Skin of body (tissue), 2 donors: ENCODE data around the gene TSPAN9. TPM values are rescaled to one million over a fixed set of nuclear protein-coding genes. Genes with fewer than 3 reads are reported as not detected.
A peak's percentile ranks its signal among the peaks of the same experiment; 100 is the strongest.

Experiments used
- DNase-seq: peaks from one replicate; lab custom pipeline; 2025; lab: John Stamatoyannopoulos, UW
- total RNA-seq: library from RNA; depleted of rRNA; stranded (reverse); fragments of >200 nt; gene quantifications from one replicate; pipeline ENCODE4 v1.2.3, GENCODE V29; 2014

Gene TSPAN9
- total RNA-seq, 1 donor from 2014 or later = 34.3 TPM

GRCh38 chr12:3140284-3140683, 63.1 kb downstream of the TSPAN9 start:
- no peak for DNase-seq

- no peak for DNase-seq
Measured at GRCh38 chr12:3141339-3142321, 64.5 kb downstream of the TSPAN9 start.

DNA sequence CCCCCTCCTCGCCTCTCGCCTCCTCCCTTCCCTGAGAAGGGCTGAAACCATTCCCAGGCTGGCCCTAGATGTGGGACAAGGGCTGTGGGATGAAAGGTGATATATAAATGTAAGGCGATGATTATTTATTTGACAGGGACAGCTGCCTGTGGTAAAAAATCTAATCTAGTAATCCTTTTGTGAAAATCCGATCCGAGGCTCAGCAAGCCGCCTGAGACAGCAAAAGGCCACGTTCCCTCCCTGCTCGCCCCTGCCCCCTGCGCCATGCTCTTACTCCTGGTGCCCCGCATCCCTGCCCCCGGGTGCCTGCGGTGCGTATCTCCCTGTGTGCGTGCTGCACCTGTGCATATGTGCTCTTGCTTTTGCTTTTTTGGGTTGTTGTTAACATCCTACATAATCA, 65.2 kb downstream of the TSPAN9 start:
- DNase-seq = no peak

DNA sequence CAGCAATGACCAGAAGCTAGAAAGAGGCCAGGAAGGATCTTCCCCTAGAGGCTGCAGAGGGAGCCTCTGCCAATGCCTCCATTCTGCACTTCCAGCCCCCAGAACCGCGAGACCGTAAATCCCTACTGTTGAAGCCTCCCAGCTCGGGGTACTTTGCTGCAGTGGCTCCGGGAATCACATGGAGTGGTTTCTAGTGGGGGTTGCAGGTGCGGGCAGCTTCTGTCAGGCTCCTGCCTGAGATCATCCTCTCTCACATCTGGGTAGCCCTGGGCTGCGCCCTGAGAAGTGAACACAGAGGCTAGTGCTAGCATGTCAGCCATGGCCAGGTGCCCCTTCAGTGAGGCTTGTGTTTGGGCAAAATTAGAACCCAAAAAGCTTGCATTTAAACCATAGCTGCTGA, 67.3 kb downstream of the TSPAN9 start:
- no peak for DNase-seq

DNA sequence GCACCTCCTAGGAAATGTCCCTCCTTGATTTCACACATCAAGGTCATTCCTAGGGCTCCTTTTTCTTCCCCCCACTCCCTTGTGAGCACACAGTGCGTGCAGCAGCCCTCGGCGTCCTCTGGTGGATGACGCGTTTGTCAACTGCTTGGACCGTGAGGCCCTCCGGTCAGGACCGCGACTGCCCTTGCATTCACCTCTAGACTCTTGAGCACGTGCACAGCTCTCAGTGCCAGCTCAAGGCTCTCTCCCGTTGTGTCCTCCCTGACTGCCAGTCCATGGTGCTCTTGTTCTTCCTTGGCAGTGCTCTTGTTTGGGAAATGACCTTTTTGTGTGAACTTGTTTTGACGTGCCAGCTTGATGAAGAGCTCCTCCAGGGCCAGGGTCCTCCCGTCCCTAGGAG, 67.9 kb downstream of the TSPAN9 start:
- DNase-seq = no peak

DNA sequence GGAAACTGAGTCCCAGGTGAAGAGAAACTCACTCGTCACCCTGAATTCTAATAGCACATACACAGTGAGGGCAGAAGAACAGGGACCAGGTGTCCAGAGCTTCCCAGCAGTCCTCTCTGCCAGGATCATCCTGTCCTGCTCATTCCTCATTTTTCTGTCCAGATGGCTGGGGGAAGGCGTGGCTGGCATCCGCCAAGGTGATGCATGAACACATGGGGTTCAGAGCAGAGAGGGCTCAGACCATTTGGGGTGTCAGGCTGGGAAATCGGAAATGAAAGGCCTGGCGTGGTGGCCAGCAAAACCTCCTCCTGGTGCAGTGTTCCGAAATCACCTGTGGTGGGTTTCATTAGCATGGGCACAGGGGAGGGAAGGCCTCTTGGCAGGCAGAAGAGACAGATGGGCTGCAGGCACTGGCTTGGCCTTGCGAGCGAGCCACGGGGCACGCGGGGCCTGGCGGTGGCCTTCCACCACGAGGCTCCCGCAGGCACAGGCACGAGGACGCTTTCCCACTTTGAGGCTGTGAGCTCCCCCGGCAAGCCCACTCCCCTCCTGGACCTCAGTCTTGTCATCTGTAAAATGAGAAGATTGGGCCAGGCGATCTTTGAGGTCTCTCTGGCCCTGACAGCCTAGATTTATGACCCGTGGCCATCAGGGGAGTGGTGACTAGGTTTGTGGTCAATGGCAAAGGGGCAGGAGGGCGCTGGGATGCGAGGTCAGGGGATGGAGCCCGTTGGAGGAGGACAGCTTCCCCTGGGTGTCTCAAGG, 68.5 kb downstream of the TSPAN9 start:
- no peak for DNase-seq

- DNase-seq = no peak
Measured at GRCh38 chr12:3147260-3147659, 70.1 kb downstream of the TSPAN9 start.

GRCh38 chr12:3148366-3149000, 71.3 kb downstream of the TSPAN9 start:
- peak; percentile 15 for DNase-seq

DNA sequence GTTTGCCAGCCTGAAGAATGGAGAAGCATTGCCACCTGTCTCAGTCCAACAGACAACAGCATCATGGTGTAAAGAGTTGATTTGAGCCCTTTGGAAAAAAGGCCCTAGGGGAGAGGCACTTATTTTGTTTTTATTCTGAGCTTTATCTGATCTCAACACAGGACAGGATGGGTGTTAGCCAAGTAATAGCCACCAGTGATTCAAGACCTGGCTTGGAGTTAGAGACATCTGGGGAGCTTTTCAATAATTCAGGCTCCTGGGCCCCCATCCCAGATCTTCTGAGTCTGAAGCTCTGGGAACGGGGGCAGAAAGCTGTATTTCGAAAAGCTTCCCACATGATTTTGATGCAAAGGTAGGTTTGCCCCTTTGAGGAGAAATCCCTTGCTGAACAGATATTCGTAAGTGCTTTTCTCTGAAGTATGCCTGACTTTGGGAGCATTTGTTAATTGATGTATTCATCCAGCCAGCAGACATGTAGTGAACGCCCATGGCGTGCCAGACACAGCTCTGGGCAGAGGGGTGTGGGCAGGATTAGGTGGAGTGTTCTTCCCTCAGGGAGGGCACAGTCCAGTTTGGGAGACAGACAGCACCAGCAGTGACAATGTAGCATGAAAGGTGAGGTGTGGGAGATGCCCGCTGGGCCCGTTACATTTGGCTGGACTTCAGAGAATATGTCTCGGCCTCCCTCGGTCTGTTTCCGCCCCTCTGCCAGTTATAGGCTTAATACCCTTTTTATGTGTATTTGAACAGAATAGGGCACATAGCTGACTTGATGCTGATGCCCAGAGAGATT, 72.5 kb downstream of the TSPAN9 start:
- DNase-seq = peak; percentile 16

DNA sequence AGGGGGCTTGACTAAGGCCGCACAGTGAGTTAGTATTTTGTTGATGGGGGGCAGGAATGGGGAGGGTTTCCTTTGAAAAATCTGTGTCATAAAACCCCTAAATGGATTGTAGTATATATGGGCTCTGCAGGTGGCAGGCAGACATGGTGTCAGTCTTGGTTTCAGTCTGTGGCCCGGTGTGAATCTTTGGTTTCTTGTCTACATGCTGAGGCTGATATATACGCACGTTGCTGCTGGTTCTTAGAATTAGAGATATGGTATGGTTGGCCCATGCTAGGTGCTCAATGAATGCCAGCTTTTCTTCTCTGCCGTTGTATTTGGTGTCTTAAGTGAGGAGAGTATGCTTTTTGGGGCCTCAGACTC, 73.1 kb downstream of the TSPAN9 start:
- DNase-seq = no peak

- peak; percentile 87 for DNase-seq
Measured at GRCh38 chr12:3150931-3151835, 74.0 kb downstream of the TSPAN9 start.

GRCh38 chr12:3152011-3152511, 74.9 kb downstream of the TSPAN9 start:
- no peak for DNase-seq

GRCh38 chr12:3152892-3153291, 75.7 kb downstream of the TSPAN9 start:
- DNase-seq = no peak

GRCh38 chr12:3154006-3154405, 76.8 kb downstream of the TSPAN9 start:
- DNase-seq = no peak

GRCh38 chr12:3155702-3156370, 78.7 kb downstream of the TSPAN9 start:
- DNase-seq = peak; percentile 33

GRCh38 chr12:3157581-3158323, 80.6 kb downstream of the TSPAN9 start:
- peak; percentile 14 for DNase-seq

DNA sequence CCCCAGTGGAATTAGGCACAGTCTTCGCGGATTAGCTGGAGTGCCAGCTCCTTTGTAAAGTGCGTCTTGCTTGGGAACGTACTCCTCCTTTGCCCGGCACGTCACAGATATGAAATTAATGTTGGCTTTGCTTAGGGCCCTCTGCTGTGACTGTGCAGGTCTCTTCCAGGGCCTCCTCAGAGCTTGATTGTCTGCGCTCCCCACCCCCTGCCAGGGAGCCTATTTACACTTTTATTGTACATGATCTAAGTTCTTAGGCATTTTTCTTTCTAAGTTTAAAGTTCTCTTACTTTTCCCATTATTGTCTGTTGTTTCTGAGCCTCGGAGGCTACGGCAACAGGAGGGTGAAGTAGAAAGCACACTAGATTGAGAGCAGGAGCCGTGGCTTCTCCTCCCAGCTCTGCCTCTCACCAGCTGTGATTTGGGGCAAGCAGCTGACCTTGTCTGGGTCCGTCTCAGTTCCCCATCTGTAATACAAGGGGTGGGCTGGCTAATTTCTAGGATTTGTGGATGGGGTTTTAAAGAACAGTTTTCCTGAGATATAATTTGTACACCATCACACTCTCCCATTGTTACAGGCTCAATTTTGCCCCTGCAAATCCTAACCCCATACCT, 81.8 kb downstream of the TSPAN9 start:
- DNase-seq = no peak

DNA sequence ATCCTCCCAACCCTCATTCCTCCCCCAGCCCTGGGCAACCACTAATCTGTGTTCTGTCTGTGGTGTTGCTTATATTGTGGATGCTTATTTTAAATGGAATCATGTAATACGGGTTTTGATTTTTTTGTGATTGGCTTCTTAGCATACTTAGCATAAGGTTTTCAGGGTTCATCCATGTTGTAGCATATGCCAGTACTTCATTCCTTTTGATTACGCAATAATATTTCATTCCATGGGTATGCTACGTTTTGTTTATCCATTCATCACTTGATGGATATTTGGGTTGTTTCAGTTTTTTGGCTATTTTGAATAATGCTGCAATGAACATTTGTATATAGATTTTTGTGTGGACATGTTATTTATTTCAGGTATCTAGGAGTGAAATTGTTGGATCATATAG, 82.9 kb downstream of the TSPAN9 start:
- no peak for DNase-seq
